ENCODE data around the gene RAB3B. TPM values are rescaled to one million over a fixed set of nuclear protein-coding genes. Genes with fewer than 3 reads are reported as not detected.
A peak's percentile ranks its signal among the peaks of the same experiment; 100 is the strongest.

The RAB3B gene
- total and polyA plus RNA-seq, 9 of the 15 experiments (the other 6 are each of a cell fraction or from before 2014, with no cell fraction given) = 0.07 to 0.47 (median 0.27) TPM

DNA sequence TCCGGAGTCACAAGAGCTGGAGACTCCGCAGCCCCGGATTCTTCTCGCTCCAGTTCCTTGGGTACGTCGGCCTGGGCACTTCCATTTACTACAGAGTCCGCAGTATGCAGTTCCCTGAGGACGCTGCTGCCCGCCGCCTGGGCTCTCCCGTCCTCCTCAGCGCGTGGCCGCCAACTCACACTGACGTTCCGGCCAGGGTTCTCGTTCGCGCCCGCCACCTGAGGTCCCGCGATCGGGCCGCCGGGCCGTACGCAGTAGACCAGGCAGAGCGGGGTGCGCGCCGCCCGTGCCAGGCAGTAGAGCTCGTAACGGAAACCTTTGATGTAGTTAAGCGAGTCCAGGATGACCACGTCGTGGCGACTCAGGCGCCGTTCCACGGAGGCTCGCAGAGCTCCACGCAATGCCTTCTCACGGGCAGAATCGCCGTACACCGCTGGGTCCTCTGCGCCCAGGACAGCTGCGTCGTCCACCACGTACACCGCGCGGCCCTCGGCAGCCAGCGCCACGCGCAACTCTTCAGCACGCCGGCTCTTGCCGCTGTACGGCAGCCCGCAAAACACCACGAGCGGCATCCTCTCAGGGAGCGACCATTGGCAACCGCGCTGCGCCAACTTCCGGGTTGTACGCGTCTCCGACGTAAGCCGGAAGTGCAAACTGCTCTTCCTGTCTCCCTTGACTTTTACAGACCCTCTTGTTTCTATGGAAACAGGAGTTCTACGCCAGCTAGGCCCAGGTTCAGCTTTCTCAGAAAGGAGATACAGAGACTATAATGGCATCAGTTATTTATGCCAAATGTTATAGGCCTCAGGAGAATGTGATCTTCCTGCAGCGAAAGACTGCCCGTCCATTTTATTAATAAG lies 42.9 kb upstream of the RAB3B start, which contains the start of gene KTI12 (continued):
- no peak for TF ChIP-seq DLX4 (CRISPR knock-in tag; IDR thresholded peaks at IDR 0.05)
- TF ChIP-seq, protein P1, sequence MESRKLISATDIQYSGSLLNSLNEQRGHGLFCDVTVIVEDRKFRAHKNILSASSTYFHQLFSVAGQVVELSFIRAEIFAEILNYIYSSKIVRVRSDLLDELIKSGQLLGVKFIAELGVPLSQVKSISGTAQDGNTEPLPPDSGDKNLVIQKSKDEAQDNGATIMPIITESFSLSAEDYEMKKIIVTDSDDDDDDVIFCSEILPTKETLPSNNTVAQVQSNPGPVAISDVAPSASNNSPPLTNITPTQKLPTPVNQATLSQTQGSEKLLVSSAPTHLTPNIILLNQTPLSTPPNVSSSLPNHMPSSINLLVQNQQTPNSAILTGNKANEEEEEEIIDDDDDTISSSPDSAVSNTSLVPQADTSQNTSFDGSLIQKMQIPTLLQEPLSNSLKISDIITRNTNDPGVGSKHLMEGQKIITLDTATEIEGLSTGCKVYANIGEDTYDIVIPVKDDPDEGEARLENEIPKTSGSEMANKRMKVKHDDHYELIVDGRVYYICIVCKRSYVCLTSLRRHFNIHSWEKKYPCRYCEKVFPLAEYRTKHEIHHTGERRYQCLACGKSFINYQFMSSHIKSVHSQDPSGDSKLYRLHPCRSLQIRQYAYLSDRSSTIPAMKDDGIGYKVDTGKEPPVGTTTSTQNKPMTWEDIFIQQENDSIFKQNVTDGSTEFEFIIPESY (CRISPR knock-in tag; IDR thresholded peaks at IDR 0.05) = peak; percentile 45; the same call in 1 of the 2 replicates
- 0 out of 2 replicates have a peak, but pooled peaks have one; percentile 25 for TF ChIP-seq ZNF695 (CRISPR knock-in tag; IDR thresholded peaks at IDR 0.05)
- peak; percentile 65; the same call in 1 of the 2 replicates for TF ChIP-seq C11orf30 (IDR thresholded peaks at IDR 0.05; ENCODE audit: low read depth)
- TF ChIP-seq, protein P2, sequence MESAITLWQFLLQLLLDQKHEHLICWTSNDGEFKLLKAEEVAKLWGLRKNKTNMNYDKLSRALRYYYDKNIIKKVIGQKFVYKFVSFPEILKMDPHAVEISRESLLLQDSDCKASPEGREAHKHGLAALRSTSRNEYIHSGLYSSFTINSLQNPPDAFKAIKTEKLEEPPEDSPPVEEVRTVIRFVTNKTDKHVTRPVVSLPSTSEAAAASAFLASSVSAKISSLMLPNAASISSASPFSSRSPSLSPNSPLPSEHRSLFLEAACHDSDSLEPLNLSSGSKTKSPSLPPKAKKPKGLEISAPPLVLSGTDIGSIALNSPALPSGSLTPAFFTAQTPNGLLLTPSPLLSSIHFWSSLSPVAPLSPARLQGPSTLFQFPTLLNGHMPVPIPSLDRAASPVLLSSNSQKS (CRISPR knock-in tag; IDR thresholded peaks at IDR 0.05) = no peak
- no peak for TF ChIP-seq MTF1 (CRISPR knock-in tag; IDR thresholded peaks at IDR 0.05; ENCODE audit: borderline replicate concordance)
- peak in 1 of 2 experiments; percentile 82 for TF ChIP-seq MAZ (CRISPR knock-in tag; conservative IDR thresholded peaks at IDR 0.05 in 1 of 2, IDR thresholded peaks at IDR 0.05 in 1 of 2)
- peak; percentile 97 for TF ChIP-seq POLR2AphosphoS2 (IDR thresholded peaks at IDR 0.05; ENCODE audit: low read length)
- TF ChIP-seq ZNF589 (CRISPR knock-in tag; IDR thresholded peaks at IDR 0.05; ENCODE audit: low read depth) = no peak
- TF ChIP-seq, protein P3, sequence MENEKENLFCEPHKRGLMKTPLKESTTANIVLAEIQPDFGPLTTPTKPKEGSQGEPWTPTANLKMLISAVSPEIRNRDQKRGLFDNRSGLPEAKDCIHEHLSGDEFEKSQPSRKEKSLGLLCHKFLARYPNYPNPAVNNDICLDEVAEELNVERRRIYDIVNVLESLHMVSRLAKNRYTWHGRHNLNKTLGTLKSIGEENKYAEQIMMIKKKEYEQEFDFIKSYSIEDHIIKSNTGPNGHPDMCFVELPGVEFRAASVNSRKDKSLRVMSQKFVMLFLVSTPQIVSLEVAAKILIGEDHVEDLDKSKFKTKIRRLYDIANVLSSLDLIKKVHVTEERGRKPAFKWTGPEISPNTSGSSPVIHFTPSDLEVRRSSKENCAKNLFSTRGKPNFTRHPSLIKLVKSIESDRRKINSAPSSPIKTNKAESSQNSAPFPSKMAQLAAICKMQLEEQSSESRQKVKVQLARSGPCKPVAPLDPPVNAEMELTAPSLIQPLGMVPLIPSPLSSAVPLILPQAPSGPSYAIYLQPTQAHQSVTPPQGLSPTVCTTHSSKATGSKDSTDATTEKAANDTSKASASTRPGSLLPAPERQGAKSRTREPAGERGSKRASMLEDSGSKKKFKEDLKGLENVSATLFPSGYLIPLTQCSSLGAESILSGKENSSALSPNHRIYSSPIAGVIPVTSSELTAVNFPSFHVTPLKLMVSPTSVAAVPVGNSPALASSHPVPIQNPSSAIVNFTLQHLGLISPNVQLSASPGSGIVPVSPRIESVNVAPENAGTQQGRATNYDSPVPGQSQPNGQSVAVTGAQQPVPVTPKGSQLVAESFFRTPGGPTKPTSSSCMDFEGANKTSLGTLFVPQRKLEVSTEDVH (IDR thresholded peaks at IDR 0.05; ENCODE audit: low read depth, partially characterized antibody) = peak; percentile 98
- TF ChIP-seq ZNF707 (CRISPR knock-in tag; conservative IDR thresholded peaks at IDR 0.05) = no peak
- no peak for TF ChIP-seq POLR3A (IDR thresholded peaks at IDR 0.05; ENCODE audit: borderline replicate concordance, extremely low read depth, insufficient read depth, insufficient read length)
- TF ChIP-seq ZNF274 (IDR thresholded peaks at IDR 0.05; ENCODE audit: borderline replicate concordance, low read depth, low read length) = no peak
- TF ChIP-seq TFAM (CRISPR knock-in tag; conservative IDR thresholded peaks at IDR 0.05) = no peak
- TF ChIP-seq EGR1 (conservative IDR thresholded peaks at IDR 0.05) = no peak
- TF ChIP-seq, protein P4, sequence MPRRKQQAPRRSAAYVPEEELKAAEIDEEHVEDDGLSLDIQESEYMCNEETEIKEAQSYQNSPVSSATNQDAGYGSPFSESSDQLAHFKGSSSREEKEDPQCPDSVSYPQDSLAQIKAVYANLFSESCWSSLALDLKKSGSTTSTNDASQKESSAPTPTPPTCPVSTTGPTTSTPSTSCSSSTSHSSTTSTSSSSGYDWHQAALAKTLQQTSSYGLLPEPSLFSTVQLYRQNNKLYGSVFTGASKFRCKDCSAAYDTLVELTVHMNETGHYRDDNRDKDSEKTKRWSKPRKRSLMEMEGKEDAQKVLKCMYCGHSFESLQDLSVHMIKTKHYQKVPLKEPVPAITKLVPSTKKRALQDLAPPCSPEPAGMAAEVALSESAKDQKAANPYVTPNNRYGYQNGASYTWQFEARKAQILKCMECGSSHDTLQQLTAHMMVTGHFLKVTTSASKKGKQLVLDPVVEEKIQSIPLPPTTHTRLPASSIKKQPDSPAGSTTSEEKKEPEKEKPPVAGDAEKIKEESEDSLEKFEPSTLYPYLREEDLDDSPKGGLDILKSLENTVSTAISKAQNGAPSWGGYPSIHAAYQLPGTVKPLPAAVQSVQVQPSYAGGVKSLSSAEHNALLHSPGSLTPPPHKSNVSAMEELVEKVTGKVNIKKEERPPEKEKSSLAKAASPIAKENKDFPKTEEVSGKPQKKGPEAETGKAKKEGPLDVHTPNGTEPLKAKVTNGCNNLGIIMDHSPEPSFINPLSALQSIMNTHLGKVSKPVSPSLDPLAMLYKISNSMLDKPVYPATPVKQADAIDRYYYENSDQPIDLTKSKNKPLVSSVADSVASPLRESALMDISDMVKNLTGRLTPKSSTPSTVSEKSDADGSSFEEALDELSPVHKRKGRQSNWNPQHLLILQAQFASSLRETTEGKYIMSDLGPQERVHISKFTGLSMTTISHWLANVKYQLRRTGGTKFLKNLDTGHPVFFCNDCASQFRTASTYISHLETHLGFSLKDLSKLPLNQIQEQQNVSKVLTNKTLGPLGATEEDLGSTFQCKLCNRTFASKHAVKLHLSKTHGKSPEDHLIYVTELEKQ (CRISPR knock-in tag; IDR thresholded peaks at IDR 0.05) = no peak
